Measurements from ENCODE around the gene TDRD12.
A peak's percentile ranks its signal among the peaks of the same experiment; 100 is the strongest.

The TDRD12 gene

GRCh38 chr19:32719611-32720059 is at the start of gene TDRD12:
TDRD12 (plus strand) TSS chr19:32719767; CDS start chr19:32720073, 306 bp downstream.
- no peak for DNase-seq

GRCh38 chr19:32671883-32672593 is 47.5 kb upstream of the TDRD12 start:
- DNase-seq, result no peak

GRCh38 chr19:32672841-32673240 is 46.7 kb upstream of the TDRD12 start:
- DNase-seq, result no peak

GRCh38 chr19:32673573-32673972 is 46.0 kb upstream of the TDRD12 start:
- no peak for DNase-seq

GRCh38 chr19:32674153-32674930 is 45.2 kb upstream of the TDRD12 start:
- no peak for DNase-seq

- peak; percentile 96 to 99 (median 97) for DNase-seq
These were observed 44.4 kb upstream of the TDRD12 start, which contains the start of gene ANKRD27 for GRCh38 chr19:32674931-32675719. ANKRD27 (minus strand) TSS chr19:32675180; CDS start chr19:32659015, 16,165 bp downstream.

GRCh38 chr19:32675720-32676185 is 43.8 kb upstream of the TDRD12 start, which contains the start of gene RGS9BP:
RGS9BP (plus strand) TSS chr19:32675848; CDS start chr19:32676264, 416 bp downstream.
- DNase-seq, result peak in 5 of 6 experiments; percentile 37 to 77 (median 63)

- DNase-seq, result peak in 4 of 6 experiments; percentile 10 to 54 (median 34)
These were observed 43.2 kb upstream of the TDRD12 start for GRCh38 chr19:32676186-32676894.

- DNase-seq, result no peak
These were observed 42.6 kb upstream of the TDRD12 start for GRCh38 chr19:32676895-32677359.

GRCh38 chr19:32677657-32678056 is 41.9 kb upstream of the TDRD12 start:
- DNase-seq, result no peak

- no peak for DNase-seq
These were observed 38.6 kb upstream of the TDRD12 start for GRCh38 chr19:32680986-32681385.

GRCh38 chr19:32682317-32682716 is 37.2 kb upstream of the TDRD12 start:
- DNase-seq, result no peak

GRCh38 chr19:32686847-32687475 is 32.6 kb upstream of the TDRD12 start:
- DNase-seq, result no peak

- no peak for DNase-seq
These were observed 31.9 kb upstream of the TDRD12 start for GRCh38 chr19:32687681-32688080.

- no peak for DNase-seq
These were observed 31.3 kb upstream of the TDRD12 start for GRCh38 chr19:32688311-32688710.

- DNase-seq, result peak; percentile 36 to 67 (median 50)
These were observed 28.1 kb upstream of the TDRD12 start, which contains the start of gene NUDT19 for GRCh38 chr19:32691291-32691951. NUDT19 (plus strand) TSS chr19:32691821; CDS start chr19:32691961, 140 bp downstream.

GRCh38 chr19:32691952-32692726 is 27.4 kb upstream of the TDRD12 start:
- peak; percentile 11 to 71 (median 38) for DNase-seq

- DNase-seq, result no peak
These were observed 26.9 kb upstream of the TDRD12 start for GRCh38 chr19:32692727-32693061.

- DNase-seq, result peak in 2 of 6 experiments; percentile 5 to 16
These were observed 26.1 kb upstream of the TDRD12 start for GRCh38 chr19:32693151-32694108.

Data from stimulated activated naive CD4-positive, alpha-beta T cell (primary cell).